SK-N-DZ (cell line): ENCODE measurements around the gene GLT6D1. TPM values are rescaled to one million over a fixed set of nuclear protein-coding genes. Genes with fewer than 3 reads are reported as not detected.
"Not testable (repeated sequence)": the region's sequence is repeated elsewhere in the genome, so short reads cannot be mapped to it uniquely, and the experiment has no call there.

Source experiments
- DNase-seq: peaks from one replicate; pipeline ENCODE4 v3.0.0-alpha.2; 2015; ENCODE audit warnings: low spot score
- polyA plus RNA-seq, 2 experiments: library from polyadenylated mRNA; depleted of rRNA; stranded (reverse); fragments of >200 nt; gene quantifications; 2 replicates each; pipeline ENCODE4 v1.2.3, GENCODE V29; 2014

Gene GLT6D1
- not detected in 2 replicates for polyA plus RNA-seq (2014; cell fraction: cytosol; rRNA removed)
- polyA plus RNA-seq (2014; cell fraction: nucleus; rRNA removed) = not detected in 2 replicates

- DNase-seq = no peak
These were observed at the start of gene GLT6D1 for GRCh38 chr9:135639196-135639595. GLT6D1 (minus strand) TSS chr9:135639540; CDS start chr9:135639187, 353 bp downstream.

- DNase-seq = no peak
These were observed 49.7 kb upstream of the GLT6D1 start for GRCh38 chr9:135689011-135689410.

GRCh38 chr9:135687216-135687615, 47.9 kb upstream of the GLT6D1 start:
- no peak for DNase-seq

GRCh38 chr9:135684691-135685090, 45.4 kb upstream of the GLT6D1 start:
- DNase-seq = no peak

GRCh38 chr9:135683401-135684034, 44.2 kb upstream of the GLT6D1 start:
- no peak for DNase-seq

GRCh38 chr9:135681161-135681560, 41.8 kb upstream of the GLT6D1 start:
- no peak for DNase-seq

- DNase-seq = no peak
These were observed 40.7 kb upstream of the GLT6D1 start for GRCh38 chr9:135680056-135680455.

GRCh38 chr9:135678236-135679017, 39.1 kb upstream of the GLT6D1 start:
- no peak for DNase-seq

- no peak for DNase-seq
These were observed 38.4 kb upstream of the GLT6D1 start for GRCh38 chr9:135677641-135678168.

GRCh38 chr9:135676891-135677290, 37.6 kb upstream of the GLT6D1 start:
- no peak for DNase-seq

GRCh38 chr9:135674977-135675376, 35.6 kb upstream of the GLT6D1 start:
- DNase-seq = no peak

- no peak for DNase-seq
These were observed 34.6 kb upstream of the GLT6D1 start for GRCh38 chr9:135673941-135674340.

GRCh38 chr9:135672786-135673185, 33.4 kb upstream of the GLT6D1 start:
- DNase-seq = not testable (repeated sequence)

GRCh38 chr9:135671591-135672041, 32.3 kb upstream of the GLT6D1 start:
- DNase-seq = no peak

- DNase-seq = no peak
These were observed 31.6 kb upstream of the GLT6D1 start for GRCh38 chr9:135670721-135671590.

- no peak for DNase-seq
These were observed 30.4 kb upstream of the GLT6D1 start for GRCh38 chr9:135669616-135670285.

- DNase-seq = not testable (repeated sequence)
These were observed 29.7 kb upstream of the GLT6D1 start for GRCh38 chr9:135669018-135669417.

GRCh38 chr9:135667463-135668001, 28.2 kb upstream of the GLT6D1 start:
- DNase-seq = no peak

- no peak for DNase-seq
These were observed 27.5 kb upstream of the GLT6D1 start for GRCh38 chr9:135666534-135667462.

- no peak for DNase-seq
These were observed 26.5 kb upstream of the GLT6D1 start for GRCh38 chr9:135665795-135666189.
